ENCODE measurements around the gene KCNQ2. TPM values are rescaled to one million over a fixed set of nuclear protein-coding genes. Genes with fewer than 3 reads are reported as not detected.

KCNQ2 gene
- total RNA-seq, 2 experiments from 2014 or later = not detected

DNA sequence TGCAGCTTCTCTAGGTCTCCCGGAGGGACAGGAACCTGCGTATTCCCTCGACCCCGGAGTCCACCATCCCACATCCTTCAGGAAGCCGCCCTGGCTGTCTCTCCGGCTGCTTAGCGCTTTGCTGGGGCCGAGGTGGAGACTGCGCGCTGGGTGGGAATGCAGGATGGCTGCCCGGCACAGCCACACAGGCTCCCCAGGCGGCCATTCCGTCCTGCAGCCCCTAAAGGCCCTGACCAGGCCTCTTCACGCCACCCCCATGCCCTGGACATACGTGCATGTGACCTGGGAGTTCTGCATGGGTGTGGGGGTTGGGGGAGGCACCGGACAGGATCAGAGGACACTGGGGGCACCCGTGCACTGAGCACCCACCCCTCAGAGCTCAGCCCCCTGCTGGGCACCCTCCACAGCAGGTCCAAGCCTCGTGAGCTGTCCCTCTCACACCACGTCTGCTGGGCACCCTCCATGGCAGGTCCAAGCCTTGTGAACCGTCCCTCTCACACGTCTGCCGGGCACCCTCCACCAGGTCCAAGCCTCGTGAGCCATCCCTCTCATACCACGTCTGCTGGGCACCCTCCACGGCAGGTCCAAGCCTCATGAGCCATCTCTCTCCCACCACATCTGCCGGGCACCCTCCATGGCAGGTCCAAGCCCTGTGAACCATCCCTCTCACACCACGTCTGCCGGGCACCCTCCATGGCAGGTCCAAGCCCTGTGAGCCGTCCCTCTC lies 70.9 kb downstream of the KCNQ2 start:
- ChIA-PET CTCF (no interaction called here), POLR2A (no interaction called here)
- Mint-ChIP-seq H3K4me3 (no peak overlapping the region), H3K9me3 (no peaks in the 10 kb centered on the region), H3K4me1 (ENCODE audit: low read depth) (no peaks in the 10 kb centered on the region), H3K27me3 (no peaks in the 10 kb centered on the region), H3K36me3 (ENCODE audit: low read depth) (no peaks in the 10 kb centered on the region), H3K27ac (no peak overlapping the region)
- intact Hi-C loops (cut with micrococcal nuclease) = no loop called here
- DNase-seq (no peak), ATAC-seq (no peak)
- TF ChIP-seq, protein P1, sequence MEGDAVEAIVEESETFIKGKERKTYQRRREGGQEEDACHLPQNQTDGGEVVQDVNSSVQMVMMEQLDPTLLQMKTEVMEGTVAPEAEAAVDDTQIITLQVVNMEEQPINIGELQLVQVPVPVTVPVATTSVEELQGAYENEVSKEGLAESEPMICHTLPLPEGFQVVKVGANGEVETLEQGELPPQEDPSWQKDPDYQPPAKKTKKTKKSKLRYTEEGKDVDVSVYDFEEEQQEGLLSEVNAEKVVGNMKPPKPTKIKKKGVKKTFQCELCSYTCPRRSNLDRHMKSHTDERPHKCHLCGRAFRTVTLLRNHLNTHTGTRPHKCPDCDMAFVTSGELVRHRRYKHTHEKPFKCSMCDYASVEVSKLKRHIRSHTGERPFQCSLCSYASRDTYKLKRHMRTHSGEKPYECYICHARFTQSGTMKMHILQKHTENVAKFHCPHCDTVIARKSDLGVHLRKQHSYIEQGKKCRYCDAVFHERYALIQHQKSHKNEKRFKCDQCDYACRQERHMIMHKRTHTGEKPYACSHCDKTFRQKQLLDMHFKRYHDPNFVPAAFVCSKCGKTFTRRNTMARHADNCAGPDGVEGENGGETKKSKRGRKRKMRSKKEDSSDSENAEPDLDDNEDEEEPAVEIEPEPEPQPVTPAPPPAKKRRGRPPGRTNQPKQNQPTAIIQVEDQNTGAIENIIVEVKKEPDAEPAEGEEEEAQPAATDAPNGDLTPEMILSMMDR (IDR thresholded peaks at IDR 0.05) = no peak

DNA sequence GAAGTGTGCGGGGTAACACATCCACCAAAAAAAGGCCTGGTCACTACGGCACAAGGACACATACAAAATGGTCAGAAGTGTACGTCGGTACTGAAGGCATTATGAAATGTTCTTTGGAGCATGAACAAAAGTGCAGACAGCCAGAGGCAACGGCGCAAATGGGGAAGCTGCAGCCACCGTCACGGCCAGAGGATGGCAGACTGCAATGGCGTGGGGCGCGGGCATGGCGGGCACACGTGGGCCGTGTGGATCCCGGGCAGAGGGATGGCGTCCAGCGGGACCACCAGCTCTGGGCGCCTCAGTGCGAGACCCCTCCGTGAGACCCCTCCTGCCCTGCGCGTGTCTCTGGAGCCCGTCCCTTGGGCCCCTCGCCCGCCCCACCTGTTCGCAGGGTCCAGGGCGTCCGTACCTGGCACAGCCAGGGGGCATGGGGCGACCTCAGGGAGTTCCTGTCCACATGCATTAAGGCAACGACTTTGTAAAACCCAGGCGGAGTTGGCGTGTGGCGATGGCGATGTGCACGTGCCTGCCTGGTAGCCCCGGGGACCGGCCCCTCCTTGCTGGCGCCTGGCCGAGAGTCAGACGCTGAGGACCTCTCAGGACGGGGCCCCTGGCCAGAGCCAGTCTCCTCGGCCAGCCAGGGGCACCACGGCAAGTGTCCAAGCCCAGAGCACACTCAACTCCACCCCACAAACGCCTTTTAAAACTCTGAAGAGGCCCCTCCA lies 71.8 kb downstream of the KCNQ2 start:
- intact Hi-C loops (cut with micrococcal nuclease) = no loop called here
- TF ChIP-seq, protein P1 (IDR thresholded peaks at IDR 0.05) = no peak
- CTCF ChIA-PET = no interaction called here

DNA sequence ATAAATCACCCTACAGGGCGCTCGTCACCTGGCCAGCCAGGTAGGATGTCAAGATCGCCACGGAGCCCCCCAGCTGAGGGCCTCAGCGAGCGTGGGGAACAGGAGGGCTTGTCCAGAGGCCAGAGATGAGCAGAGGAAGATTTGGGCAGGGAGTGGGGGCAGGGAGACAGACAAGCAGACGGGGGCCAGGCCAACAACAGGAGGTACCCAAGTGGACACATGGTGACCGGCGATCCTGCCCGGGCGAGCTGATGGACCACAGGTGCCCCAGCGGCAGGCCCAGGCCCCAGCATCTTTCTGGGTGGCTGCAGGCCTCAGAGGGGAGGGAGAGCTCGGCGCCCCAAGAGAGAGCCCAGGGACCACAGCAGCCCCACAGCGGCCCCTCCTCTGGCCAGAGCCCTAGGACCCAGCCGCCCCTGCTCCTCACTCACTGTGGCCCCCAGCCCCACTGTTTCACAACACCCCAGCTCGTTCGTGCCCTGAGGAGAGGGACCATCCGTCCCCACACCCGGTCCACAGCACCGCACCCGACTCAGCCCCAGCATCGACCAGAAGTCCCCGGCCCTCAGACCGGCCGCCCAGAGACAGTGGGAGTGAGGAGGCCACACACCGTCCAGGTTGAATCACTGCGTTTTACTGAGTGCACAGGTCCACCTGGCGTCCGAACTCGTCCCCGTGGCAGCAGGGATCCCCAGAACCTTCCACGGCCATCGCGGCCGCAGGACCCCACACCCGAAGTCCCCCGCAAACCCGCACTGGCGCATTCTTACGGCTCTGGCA lies 72.7 kb downstream of the KCNQ2 start:
- intact Hi-C loops (cut with micrococcal nuclease) = no loop called here
- H3K4me1 Mint-ChIP-seq (ENCODE audit: low read depth) = no peaks in the 10 kb centered on the region
- ChIA-PET CTCF (no interaction called here), POLR2A (no interaction called here)
- TF ChIP-seq, protein P1 (IDR thresholded peaks at IDR 0.05) = no peak
- no peak overlapping the region for H3K4me3 Mint-ChIP-seq
- H3K9me3 Mint-ChIP-seq = no peaks in the 10 kb centered on the region
- no peak for ATAC-seq
- H3K36me3 Mint-ChIP-seq (ENCODE audit: low read depth) = no peaks in the 10 kb centered on the region
- H3K27me3 Mint-ChIP-seq = no peaks in the 10 kb centered on the region
- H3K27ac Mint-ChIP-seq = no peak overlapping the region
- no peak for DNase-seq

More for the DNA sequence above, 71.8 kb downstream of the KCNQ2 start:
- Mint-ChIP-seq H3K36me3 (ENCODE audit: low read depth) (no peaks in the 10 kb centered on the region), H3K9me3 (no peaks in the 10 kb centered on the region), H3K27me3 (no peaks in the 10 kb centered on the region), H3K4me1 (ENCODE audit: low read depth) (no peaks in the 10 kb centered on the region), H3K27ac (no peak overlapping the region), H3K4me3 (no peak overlapping the region)
- POLR2A ChIA-PET = no interaction called here
- no peak for DNase-seq
- no peak for ATAC-seq

DNA sequence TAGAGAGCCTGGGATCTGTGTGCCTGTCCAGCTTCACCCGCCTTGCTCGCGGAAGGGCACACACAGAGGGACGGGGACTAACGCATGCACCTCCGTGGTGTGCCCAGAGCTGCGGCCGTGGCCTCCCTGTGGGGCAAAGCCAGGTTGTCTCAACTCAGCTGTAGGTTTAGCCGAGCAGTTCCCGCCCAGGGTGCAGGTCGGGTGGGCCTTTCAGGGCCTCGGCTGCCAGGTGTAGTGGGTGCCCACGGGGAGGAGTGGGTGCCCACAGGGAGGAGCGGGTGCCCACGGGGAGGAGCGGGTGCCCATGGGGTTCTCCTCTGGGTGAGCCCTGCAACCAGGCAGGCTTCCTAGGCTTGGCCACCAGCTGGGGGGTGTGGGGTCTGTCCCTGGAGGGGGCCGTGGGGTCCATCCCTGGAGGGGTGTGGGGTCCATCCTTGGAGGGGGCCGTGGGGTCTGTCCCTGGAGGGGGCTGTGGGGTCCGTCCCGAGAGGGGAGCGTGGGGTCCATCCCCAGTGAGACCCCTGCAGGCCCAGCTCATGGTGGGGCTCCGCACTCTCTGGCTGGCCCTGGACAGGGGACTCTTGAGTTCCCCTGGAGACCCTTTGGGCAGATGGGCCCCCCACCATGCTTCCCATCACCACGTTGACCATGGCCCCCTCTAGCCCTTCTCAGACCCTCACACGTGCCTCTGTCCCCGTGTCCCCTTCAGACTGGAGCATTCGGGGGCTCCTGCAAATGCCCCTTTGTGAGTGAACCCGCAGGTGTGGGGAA lies 73.5 kb downstream of the KCNQ2 start:
- POLR2A ChIA-PET = no interaction called here
- H3K4me1 Mint-ChIP-seq (ENCODE audit: low read depth) = no peaks in the 10 kb centered on the region

More for the DNA sequence above, 73.5 kb downstream of the KCNQ2 start:
- CTCF ChIA-PET = no interaction called here
- Mint-ChIP-seq H3K27me3 (no peaks in the 10 kb centered on the region), H3K4me3 (no peak overlapping the region), H3K27ac (no peak overlapping the region), H3K9me3 (no peaks in the 10 kb centered on the region), H3K36me3 (ENCODE audit: low read depth) (no peaks in the 10 kb centered on the region)
- no peak for ATAC-seq
- no peak for DNase-seq
- intact Hi-C loops (cut with micrococcal nuclease) = no loop called here
- TF ChIP-seq, protein P1 (IDR thresholded peaks at IDR 0.05) = no peak

Measured in activated CD8-positive, alpha-beta T cell treated with anti-CD3 and anti-CD28 coated beads for 36 hours (primary cell).